Transverse colon (tissue), 4 donors: ENCODE data around the gene VAPA. TPM values are rescaled to one million over a fixed set of nuclear protein-coding genes. Genes with fewer than 3 reads are reported as not detected.

Experiments
- DNase-seq: peaks from one replicate; pipeline ENCODE4 v3.0.0-alpha.2; 2019
- H3K27ac ChIP-seq, 4 donors: fragments of 200-600 bp; sonication (generic); 2 replicates each; pipeline ENCODE4 v1.5.1; 2016 to 2018; ENCODE audit warnings: inconsistent platforms in 4 of 4
- H3K27me3 ChIP-seq: fragments of 200-600 bp; sonication (generic); 2 replicates; pipeline ENCODE4 v1.5.1; 2017; ENCODE audit warnings: inconsistent platforms
- H3K36me3 ChIP-seq, 4 donors: fragments of 200-600 bp; sonication (generic); 2 replicates each; pipeline ENCODE4 v1.5.1; 2017 to 2019; ENCODE audit warnings: inconsistent platforms in 4 of 4
- H3K4me1 ChIP-seq, 4 donors: fragments of 200-600 bp; sonication (generic); 2 replicates each; pipeline ENCODE4 v1.5.1; 2017 to 2020; ENCODE audit warnings: inconsistent platforms in 4 of 4
- H3K4me3 ChIP-seq, 4 donors: fragments of 200-600 bp; sonication (generic); 1 replicate in 1 of 4; 2 replicates in 3 of 4; pipeline versions ENCODE4 v1.5.1 to v1.6.1; 2017 to 2019; ENCODE audit warnings: inconsistent platforms in 4 of 4
- H3K9me3 ChIP-seq, 2 donors: fragments of 200-600 bp; sonication (generic); 2 replicates each; pipeline ENCODE4 v1.5.1; 2017 to 2019; ENCODE audit warnings: inconsistent platforms in 2 of 2
- CTCF ChIP-seq, 5 experiments: fragments of 200-600 bp in 3 of 5; fragments of 450-650 bp in 2 of 5; sonication (generic) in 3 of 5; IDR thresholded peaks; 1 replicate in 2 of 5; 2 replicates in 3 of 5; pipeline ENCODE4 v1.5.1; 2016 to 2017; ENCODE audit warnings: antibody characterized with exemption in 5 of 5, inconsistent platforms in 3 of 5, mild to moderate bottlenecking in 2 of 5, moderate library complexity in 1 of 5
- EP300 ChIP-seq: sonication (generic); formaldehyde crosslinking; IDR thresholded peaks from one replicate; pipeline ENCODE4 v1.6.1; 2017; ENCODE audit warnings: antibody characterized with exemption, low read depth
- POLR2A ChIP-seq: fragments of 450-650 bp; IDR thresholded peaks from one replicate; pipeline ENCODE4 v1.6.1; 2016; ENCODE audit warnings: antibody characterized with exemption, mild to moderate bottlenecking, moderate library complexity
- POLR2AphosphoS5 ChIP-seq, 3 donors: sonication (generic); formaldehyde crosslinking; IDR thresholded peaks; one replicate each; pipeline ENCODE4 v1.6.1; 2016; ENCODE audit warnings: antibody characterized with exemption in 3 of 3
- WGBS, 2 donors: methylation state at CpG; one replicate each; pipeline ENCODE4 v1.1.5; 2018; ENCODE audit warnings: low coverage in 1 of 2; 5-methylcytosine and 5-hydroxymethylcytosine counted together
- in situ Hi-C, 4 donors: fragments of 200-750 bp; cut with MboI; loops; one replicate each; pipeline versions ENCODE4 v1.15.0 to v1.15.1; 2017; ENCODE audit warnings: low sequenced_read_pairs in 3 of 4, low pct_ligation_motif_present in 1 of 4, low pct_unique_long_range_greater_than_20kb in 1 of 4
- intact Hi-C: fragments of 100-400 bp; cut with DNase I; formaldehyde crosslinking; loops from one replicate; pipeline ENCODE4 v1.15.1; 2023; ENCODE audit warnings: low total_unique reads
- total RNA-seq, 4 donors: library from RNA; depleted of rRNA; stranded (reverse); fragments of >200 nt; gene quantifications; one replicate each; pipeline ENCODE4 v1.1.0, GENCODE V29; 2016

Gene VAPA
- total RNA-seq, 4 donors from 2014 or later = 110 to 322 (median 213) TPM

GRCh38 chr18:9934274-9934673 lies 20.5 kb downstream of the VAPA start:
- in situ Hi-C loops = loop anchor here in 1 of 4 donors (25.0 kb wide), 1 partner anchor 322 kb away; the partner anchor contains the start of gene PPP4R1
- WGBS, 2 donors = 89 to 91% methylated on average over 3 of the region's 3 CpGs
- Histone ChIP-seq H3K9me3 (no peaks in the 10 kb centered on the region), H3K4me1 (peaks cover 0 to 27% (median 9%) of the 10 kb centered on the region in 4 donors), H3K4me3 (no peak overlapping the region), H3K36me3 (peaks cover 0 to 48% (median 15%) of the 10 kb centered on the region in 4 donors), H3K27ac (no peak overlapping the region), H3K27me3 (no peaks in the 10 kb centered on the region)
- intact Hi-C loops = no loop called here
- DNase-seq = no peak
- TF ChIP-seq CTCF (IDR thresholded peaks at IDR 0.05) (no peak), POLR2AphosphoS5 (IDR thresholded peaks at IDR 0.05) (no peak), EP300 (no peak), POLR2A (no peak)

DNA sequence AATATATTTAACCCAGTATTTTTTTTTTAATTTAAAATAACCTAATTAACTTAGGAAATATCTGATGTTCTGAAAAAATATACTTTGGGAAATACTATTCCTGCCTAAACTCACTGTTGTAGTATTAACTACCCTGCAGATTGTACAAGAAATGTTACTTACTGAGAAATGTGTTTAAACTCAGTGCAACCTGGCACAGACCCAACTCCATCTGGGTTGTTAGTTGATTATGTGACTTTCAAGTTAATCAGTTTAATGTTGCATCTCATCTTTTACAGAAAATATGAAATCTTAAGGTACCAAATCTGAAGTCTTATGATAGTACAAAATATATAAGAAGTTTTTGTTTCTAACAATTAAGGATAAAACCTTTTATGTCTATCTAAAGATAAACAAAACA lies 27.3 kb downstream of the VAPA start:
- Histone ChIP-seq H3K9me3 (no peaks in the 10 kb centered on the region), H3K4me3 (no peak overlapping the region), H3K4me1 (no peaks in the 10 kb centered on the region), H3K27ac (no peak overlapping the region), H3K27me3 (no peaks in the 10 kb centered on the region), H3K36me3 (peaks cover 0 to 58% (median 17%) of the 10 kb centered on the region in 4 donors)
- TF ChIP-seq POLR2A = no peak
- no peak for TF ChIP-seq POLR2AphosphoS5 (IDR thresholded peaks at IDR 0.05)
- TF ChIP-seq EP300 = no peak
- TF ChIP-seq CTCF (IDR thresholded peaks at IDR 0.05) = no peak
- DNase-seq = no peak
- intact Hi-C loops (loop anchor here (10.0 kb wide), 1 partner anchor 236 kb away; the partner anchor contains the start of gene RAB31), in situ Hi-C loops (loop anchor here in 1 of 4 donors (25.0 kb wide), 1 partner anchor 329 kb away; the partner anchor contains the start of gene PPP4R1)

GRCh38 chr18:9941660-9942059 lies 27.8 kb downstream of the VAPA start:
- no peak overlapping the region for H3K27ac ChIP-seq
- H3K9me3 ChIP-seq = no peaks in the 10 kb centered on the region
- H3K36me3 ChIP-seq = peaks cover 0 to 58% (median 15%) of the 10 kb centered on the region in 4 donors
- no peak overlapping the region for H3K4me3 ChIP-seq
- in situ Hi-C loops (loop anchor here in 1 of 4 donors (25.0 kb wide), 1 partner anchor 329 kb away; the partner anchor contains the start of gene PPP4R1), intact Hi-C loops (loop anchor here (10.0 kb wide), 1 partner anchor 237 kb away; the partner anchor contains the start of gene RAB31)
- no peak for TF ChIP-seq POLR2A
- TF ChIP-seq EP300 = no peak
- no peak for TF ChIP-seq POLR2AphosphoS5 (IDR thresholded peaks at IDR 0.05)
- no peak for TF ChIP-seq CTCF (IDR thresholded peaks at IDR 0.05)
- 91 to 92% methylated on average over 1 of the region's 1 CpG for WGBS, 2 donors
- no peaks in the 10 kb centered on the region for H3K4me1 ChIP-seq
- no peak for DNase-seq
- no peaks in the 10 kb centered on the region for H3K27me3 ChIP-seq

DNA sequence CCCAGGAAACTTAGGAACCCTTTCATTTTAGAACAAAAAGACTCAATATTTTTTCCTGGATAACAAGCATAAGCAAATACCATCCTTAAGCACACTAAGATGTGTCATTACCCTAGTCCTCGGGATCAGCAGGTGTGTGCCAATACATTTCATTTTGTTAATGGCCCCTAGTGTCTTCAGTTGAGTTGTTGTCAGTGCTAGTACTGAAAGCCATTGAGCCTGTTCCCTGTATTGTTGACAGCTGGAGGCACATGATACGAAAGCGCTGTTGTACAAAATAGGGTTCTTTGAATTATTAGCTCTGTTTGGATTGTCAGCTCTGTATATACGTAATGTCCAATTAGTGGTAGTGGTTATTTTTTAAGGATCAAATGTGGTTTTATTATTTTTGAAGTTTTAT lies 29.5 kb downstream of the VAPA start:
- Histone ChIP-seq H3K9me3 (no peaks in the 10 kb centered on the region), H3K27ac (no peak overlapping the region), H3K4me1 (no peaks in the 10 kb centered on the region), H3K36me3 (peaks cover 0 to 48% (median 7%) of the 10 kb centered on the region in 4 donors), H3K27me3 (no peaks in the 10 kb centered on the region), H3K4me3 (no peak overlapping the region)
- WGBS, 2 donors = 91 to 92% methylated on average over 3 to 4 of the region's 4 CpGs
- DNase-seq = no peak
- intact Hi-C loops (loop anchor here (10.0 kb wide), 1 partner anchor 239 kb away; the partner anchor contains the start of gene RAB31), in situ Hi-C loops (loop anchor here in 1 of 4 donors (25.0 kb wide), 1 partner anchor 331 kb away; the partner anchor contains the start of gene PPP4R1)
- TF ChIP-seq POLR2A (no peak), CTCF (IDR thresholded peaks at IDR 0.05) (no peak), POLR2AphosphoS5 (IDR thresholded peaks at IDR 0.05) (no peak), EP300 (no peak)
